ENCODE results near the gene OLFM2.
"Not testable (repeated sequence)": the region's sequence is repeated elsewhere in the genome, so short reads cannot be mapped to it uniquely, and the experiment has no call there.

The OLFM2 gene

DNA sequence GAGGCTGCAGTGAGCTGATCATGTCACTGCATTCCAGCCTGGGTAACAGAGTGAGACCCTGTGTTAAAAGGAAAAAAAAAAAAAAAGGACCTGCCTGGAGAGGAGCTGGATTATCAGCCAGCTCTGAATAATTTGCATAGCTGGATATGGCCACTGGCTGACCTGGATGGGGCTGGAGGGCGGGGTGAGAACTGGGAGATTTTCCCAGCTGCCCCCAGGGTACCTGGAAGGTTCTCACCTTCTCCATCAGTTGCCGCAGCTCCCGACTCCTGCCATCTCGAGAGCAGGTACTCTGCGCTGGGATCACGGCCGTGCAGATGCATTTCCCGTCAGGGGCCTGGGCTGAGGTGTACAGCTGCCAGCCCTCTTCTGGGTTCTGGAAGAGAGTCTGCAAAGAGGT, 75.9 kb downstream of the OLFM2 start:
- no peak for DNase-seq

DNA sequence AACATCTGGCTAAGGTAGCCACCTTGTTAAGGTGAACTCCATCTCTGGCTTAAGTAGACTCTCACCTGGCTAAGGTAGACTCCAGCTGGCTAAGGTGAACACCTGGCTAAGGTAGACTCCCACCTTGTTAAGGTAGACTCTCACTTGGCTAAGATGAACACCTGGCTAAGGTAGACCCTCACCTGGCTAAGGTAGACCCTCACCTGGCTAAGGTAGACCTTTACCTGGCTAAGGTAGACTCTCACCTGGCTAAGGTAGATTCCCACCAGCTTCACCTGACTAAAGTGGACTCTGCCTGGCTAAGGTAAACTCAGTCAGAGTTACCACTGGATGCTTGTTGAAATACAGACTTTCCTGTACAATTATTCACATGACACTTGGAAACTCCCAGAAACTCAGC, 77.5 kb downstream of the OLFM2 start:
- no peak for DNase-seq

DNA sequence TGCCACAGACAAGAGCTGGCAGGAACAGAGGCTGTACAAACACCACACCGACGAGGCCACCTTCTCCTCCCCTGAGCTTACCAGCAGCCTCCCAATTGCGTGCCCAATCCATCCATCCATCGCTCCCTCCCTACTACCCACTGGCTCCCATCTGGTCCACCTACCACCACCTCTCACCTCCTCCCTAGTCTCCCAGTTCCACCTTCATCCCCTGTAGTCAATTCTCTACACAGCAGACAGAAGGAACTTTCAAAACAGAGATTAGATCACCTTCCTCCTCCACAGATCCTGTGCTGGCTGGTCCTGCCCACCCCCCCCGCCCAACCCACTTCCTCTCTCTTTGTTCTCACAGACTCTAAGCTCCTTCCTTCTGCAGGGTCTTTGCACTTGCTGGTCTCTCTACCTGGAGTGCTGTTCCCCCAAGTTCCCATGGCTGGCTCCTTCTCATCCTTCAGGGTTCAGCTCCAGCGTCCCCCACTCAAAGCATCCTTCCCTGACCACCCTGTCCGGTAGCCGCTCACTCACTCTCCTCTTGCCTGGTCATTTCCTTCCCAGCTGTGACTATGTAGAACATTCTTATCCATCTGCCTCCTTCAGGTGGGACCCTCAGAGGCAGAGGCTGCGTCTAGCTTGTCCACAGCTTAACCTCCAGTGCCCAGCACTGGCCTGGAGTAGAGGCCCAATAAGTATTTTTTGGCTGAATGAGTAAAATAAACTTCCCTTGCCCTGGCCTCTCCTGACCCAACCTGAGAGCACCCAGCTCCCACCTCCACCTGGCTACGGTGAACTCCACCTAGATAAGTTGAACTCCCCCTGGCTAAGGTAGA, 78.2 kb downstream of the OLFM2 start:
- DNase-seq = no peak

DNA sequence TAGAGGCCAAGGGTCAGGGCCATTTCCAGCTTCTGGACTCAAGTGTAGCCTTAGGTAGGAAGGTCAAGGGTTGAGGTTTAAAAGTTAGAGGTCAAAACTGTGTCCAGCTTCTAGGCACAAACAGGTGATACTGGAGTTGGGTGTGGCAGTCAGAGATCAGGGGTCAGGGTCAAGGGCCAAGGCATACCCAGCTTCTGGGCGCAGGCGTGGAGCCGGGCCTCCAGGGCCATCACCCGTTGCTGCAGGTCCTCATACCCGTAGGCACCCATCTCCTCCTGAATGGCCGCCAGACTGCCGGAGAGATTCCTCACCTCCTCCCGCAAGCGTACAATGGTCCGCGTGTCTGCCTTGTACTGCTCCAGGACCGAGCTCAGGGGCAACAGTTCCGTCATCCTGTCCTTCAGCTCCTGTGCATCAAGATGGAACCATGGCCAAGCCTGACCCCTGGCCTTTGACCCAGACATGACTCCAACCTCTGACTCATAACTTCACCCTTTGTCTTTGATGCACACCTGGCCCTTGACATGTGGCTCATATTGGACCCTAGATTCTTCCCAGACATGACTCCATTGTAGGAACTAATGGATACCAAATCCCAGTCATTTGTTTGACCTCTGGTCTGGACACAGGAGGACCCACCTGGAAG, 79.1 kb downstream of the OLFM2 start:
- DNase-seq = no peak

DNA sequence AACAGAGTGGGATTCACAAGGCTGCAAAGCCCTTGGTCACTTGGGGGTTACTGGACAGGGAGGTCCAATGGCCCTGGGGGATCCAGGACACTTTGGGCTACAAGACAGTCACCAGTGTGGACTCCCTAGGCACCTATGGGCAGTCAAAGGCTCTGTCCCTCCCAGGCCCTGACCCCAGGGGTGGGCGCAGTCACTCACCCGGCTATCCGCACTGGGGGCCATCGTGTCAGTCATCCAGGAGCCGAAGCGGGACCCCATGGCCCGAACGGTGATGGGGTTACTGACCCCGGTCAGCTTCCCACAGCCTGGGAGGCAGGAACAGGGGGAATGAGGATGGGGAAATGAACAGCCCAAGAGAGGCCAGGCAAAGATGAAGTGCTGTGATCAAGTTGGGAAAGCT, 79.7 kb downstream of the OLFM2 start:
- DNase-seq = no peak

DNA sequence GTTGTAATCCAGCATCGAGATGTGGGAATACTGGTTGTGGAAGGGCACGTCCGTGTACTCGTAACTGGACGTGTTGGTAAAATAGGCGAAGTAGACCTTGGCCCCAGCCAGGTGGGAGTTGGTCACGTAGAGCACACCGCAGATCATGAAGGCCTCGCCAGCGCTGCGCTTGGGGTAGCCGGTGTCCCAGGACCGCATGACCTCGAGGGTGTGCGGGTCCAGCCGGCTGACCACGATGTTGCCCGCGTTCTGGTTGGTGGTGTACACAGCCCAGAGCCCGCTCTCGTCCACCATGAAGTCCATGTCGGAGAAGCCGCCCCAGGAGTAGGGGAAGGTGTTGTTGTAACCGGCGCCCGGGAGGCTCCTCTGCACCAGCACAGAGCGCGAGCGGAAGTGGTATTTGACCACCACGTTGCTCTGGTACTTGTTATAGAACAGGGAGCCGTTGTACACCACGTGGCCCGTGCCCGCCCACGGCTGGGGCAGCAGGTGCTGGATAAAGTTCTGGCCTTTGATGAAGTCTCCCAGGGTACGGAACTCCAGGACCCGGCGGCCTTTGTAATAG, 82.0 kb downstream of the OLFM2 start:
- DNase-seq = no peak

DNA sequence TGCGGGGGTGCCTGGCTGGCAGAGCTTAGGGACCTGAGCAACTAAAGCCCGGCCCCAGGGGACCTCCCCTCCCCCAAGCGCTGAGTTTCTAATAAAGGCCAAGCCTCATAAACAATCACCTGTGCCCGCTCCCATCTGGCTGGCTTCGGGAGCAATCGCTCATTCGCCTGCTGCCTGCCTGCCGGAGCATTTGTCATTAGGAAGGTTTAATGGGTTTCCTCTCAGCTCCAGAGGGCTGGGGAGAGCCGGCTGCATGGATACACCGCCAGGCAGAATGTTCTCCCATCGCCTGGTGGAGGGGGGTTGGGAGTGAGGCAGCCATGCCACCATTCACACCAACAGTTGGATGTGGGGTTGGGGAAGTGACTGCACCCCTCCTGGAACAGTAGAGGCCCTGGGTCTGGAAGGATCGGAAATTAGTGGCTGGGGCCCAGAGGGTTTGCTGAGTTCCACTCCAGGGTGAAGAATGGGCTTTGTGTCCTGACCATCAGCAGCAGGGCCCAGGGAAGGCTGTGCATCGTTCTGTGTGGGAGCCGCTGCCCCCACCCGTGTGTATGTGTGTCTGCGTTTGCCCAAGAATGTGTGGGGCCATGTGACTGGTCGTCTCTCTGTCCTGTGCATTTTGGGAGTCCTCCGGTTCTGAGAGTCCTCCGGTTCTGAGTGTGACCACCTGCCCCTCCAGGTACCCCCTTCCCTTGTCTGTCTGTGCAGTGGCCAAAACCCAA, 85.9 kb downstream of the OLFM2 start:
- DNase-seq = peak; percentile 56

DNA sequence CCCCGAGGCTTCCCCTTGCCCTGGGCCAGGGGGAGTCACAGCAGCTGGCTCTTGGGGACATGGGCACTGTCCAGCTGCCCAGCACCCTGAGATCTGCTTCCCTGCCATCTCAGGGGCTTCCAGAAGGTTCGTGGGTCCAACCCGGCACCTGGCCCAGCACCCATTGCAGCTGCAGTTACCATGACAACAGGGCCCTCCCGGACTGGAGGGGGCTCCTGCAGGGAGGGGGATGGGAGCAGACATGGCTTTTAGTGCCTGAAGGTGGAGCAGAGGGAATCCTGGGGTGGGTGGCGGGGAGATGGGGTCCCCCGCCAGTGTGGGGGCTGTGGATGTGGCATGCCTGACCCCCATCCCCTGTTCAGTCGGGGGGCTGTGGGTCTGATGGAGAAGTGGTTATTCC, 86.5 kb downstream of the OLFM2 start:
- DNase-seq = no peak

DNA sequence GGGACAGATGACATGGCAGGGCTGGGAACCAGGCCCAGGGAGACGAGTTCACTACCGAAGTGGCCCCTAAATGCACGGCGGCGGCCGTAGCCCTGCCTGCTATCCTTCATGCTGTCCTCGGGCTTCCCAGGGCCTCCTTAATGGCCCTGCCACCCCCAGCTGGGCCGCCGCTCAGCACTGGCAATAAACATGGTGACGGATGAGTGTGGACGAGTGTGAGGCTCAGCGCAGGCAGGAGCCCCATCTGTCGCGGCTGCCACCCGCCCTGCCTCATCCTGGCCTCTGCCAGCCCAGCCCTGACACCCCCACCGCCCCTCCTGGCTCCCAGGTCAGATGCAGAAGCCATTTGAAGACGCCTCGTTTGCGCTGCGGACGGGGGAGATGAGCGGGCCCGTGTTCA, 87.6 kb downstream of the OLFM2 start:
- DNase-seq = no peak

DNA sequence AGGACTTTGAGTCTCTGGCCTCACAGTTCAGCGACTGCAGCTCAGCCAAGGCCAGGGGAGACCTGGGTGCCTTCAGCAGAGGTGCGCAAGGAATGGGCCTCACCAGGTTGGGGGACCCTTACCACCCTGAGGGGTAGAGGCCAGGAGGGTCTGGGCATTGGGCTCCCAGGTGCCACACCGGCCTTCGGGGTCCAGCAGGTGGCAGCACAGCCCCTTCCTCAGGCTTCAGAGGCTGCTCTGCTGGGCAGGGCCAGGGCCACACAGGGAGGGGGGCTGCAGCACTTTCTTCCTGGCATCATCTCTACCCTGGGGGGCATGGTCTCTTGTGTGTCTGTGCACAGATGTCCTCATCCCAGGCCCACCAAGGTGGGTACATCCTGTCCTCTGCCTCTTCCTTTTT, 88.3 kb downstream of the OLFM2 start:
- DNase-seq = no peak

DNA sequence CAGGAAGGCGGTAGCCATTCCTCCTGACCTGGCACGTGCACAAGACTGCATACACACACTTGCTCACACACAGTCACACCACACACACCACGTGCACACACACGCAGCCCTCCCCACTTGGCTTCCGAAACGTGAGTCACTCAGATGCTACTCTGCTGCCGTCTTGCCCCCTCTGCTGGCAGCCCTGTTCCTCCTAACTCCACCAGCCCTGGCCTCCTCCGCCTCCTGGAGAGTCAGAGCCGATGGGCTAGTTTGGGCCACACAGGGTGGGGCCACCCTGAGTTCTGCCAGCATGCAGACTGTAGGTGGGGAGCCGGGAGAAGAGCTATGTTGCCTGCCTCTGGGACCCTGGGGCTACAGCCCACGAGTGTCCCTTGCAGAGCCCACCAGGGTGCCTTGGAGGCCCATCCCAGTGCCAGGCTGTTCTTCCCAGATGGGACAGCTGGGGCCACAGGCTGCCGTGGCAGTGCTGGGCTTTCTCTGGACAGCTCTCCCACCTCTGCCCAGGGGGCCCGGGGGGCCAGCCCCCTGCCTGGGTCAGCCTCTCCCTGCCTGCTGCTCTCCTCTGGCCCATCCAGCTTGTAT, 89.1 kb downstream of the OLFM2 start:
- DNase-seq = no peak

DNA sequence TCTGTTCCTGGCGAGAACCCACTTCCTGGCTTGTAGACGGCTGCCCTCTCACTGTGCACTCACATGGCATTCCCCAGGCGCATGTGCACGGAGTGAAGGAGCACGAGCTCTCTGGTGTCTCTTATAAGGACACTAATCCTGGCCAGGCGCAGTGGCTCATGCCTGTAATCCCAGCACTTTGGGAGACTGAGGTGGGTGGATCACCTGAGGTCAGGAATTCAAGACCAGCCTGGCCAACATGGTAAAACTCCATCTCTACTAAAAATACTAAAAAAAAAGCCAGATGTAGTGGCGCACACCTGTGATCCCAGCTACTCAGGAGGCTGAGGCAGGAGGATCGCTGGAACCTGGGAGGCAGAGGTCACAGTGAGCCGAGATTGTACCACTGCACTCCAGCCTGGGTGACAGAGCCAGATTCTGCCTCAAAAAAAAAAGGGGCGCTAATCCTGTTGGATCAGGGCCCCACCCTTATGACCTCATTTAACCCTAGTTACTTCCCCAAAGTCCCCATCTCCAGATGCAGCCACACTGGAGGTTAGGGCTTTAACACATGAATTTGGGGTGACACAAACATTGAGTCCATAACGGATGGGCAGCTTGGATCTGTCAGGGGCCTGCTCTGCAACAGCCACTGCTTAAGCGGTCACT, 92.6 kb downstream of the OLFM2 start:
- DNase-seq = not testable (repeated sequence)

DNA sequence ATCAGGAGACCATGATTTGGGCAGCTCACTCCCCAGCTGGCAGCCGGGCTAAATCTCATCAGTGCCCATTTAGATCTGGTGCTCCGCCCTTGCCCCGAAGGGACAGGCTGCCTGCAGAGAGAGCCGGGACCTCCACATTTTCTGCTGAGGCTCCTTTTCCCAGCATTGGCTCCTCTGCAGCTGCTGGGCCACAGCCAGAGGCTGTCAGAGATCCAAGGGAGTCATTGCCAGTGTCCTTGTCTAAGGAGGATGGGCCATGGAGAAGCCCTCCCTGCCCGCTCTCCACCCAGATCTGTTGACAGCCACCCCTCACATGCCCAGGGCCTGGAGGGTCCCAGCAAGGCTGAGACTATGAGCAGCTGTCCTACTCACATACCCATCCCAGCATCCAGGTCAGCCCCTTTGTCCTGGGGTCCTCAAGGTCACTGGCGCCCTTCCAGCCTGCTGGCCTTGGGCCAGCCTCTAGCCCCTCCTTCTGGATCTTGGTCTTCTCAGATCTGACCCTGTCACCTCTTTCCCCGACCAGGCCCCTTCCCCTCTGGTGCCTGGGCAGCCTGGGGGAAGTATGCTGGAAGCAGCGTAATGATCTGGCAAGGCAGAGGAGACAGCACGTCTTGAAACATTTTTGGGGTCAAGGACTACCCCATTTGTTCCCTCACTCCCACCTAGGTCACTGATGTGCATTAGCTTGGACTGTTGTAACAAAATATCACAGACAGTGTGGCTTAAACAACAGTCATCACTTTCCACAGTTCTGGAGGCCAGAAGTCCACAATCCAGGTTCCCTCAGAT, 93.3 kb downstream of the OLFM2 start:
- no peak for DNase-seq

DNA sequence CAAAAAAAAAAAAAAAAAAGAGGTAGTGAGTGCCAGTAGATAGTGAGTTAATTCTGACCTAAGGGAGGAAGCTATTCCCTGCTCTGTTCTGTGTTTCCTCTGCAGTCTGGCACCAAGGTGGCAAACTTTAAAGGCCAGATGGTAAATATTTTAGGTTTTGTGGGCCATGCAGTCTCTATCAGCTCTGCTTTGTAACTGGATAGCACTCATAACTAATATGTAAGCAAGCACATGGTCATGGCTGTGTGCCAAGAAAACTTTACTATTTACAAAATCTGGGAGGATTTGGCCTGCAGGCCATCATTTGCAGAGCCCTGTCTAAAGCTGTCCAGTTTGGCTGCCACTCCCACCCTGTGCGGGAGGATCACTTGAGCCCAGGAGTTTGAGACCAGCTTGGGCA, 96.9 kb downstream of the OLFM2 start:
- DNase-seq = no peak

DNA sequence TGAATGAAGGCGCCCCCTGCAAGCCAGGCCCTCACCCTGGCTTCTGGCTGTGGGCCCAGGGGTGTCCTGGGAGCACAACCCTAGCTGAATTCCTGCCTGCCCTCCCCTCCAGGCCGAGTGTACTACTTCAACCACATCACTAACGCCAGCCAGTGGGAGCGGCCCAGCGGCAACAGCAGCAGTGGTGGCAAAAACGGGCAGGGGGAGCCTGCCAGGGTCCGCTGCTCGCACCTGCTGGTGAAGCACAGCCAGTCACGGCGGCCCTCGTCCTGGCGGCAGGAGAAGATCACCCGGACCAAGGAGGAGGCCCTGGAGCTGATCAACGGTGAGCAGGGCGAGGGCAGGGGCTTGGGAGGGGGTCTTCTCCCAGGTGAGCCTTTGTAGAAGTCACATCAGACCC, 98.0 kb downstream of the OLFM2 start:
- no peak for DNase-seq

DNA sequence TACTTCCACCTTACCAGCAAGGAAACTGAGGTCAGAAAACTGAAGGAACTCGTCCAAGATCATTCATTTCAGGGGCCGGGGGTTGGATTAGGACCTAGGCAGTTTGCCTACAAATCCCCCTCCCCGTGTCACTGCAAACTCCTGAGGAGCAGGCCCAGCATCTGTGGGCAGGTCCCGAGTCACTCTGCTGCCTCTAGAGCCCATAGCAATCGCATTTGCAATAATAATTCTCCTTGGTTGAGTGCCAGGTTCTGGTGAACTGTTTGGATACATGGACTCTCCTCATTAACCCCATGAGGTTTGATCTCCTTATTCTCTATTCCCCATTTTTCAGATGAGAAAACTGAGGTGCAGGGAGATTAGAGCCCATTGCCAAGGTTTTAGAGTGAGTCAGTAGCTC, 100.3 kb downstream of the OLFM2 start:
- no peak for DNase-seq

DNA sequence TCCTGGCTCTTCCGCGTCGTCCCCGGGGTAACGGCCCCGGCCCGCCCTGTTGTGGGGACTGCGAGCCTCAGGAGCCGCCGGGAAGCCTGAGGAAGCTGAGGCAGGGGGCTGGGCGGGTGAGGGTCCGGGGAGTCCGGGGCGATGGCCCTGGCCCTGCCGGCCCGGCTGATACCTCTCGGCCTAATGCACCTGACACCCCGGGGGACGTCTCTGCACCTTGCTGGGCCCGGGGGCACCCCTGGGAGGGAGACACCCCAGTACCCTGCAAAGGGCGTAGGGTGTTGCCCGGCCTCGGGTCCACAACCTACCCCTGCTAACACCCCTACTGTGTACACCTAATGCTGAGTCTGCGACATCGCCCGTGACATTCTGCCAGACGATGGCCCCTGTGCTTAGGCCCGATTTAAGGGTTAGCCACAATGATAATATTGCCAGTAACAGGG, 100.8 kb downstream of the OLFM2 start:
- DNase-seq = no peak

DNA sequence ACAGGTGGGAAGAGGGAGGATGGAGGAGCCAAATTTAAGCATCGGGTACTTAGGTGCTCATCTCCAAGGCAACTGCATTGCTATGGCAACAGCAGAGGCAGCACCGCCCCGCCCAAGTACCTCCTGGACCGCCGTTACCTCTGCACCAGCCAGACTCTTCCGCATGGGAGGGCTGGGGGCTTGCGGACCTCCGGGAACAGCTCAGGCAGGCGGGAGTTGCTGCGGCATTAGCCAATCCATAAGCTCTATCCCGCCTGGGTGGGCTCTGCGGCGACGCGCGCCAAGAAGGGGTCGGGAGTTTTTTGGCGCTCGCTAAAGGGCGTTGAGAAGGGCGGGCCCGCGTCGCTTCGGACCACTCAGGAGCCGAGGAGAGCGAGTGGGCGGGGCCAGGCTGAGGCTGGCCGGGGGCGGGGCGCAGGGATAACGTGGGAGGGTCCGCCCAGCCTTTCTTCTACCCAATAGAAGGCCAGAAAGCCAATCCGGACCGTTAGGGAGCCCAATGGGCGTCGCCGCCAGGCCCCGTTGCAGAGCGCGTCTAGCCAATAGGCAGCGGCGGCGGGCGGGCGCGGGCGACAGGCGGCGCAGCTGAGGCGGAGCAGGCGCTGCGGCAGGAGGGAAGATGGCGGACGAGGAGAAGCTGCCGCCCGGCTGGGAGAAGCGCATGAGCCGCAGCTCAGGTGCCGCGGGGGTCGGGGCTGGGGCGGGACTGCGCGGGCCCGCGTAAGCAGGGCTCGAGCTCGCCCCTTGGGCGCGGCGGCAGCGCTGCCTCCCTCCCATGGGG, 101.4 kb downstream of the OLFM2 start, which contains the start of gene PIN1:
Gene PIN1, plus strand, starts transcription at position 593 of the 781 bp plus-strand sequence. Its CDS starts 27 bp downstream, at position 620.
- peak; percentile 98 for DNase-seq

DNA sequence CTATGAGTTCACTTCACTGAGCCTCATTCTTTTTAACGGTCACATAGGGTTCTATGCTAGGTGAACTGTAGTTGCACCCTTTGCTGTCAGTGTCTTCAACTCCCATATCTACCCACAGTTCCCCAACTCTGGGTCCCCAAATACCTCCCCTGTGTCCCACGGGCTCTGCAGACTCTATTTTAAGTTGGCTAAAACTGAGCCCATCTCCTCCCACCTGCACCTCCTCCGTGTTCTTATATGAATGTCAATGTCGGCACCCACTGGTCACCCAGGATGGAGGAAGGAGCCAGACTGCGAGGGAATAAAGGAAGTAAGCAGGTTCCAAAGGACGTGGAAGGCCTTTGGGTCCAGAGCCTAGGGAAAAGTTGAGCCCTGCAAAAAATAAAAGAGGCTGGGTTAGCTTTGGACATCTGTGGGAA, 102.0 kb downstream of the OLFM2 start:
- no peak for DNase-seq

DNA sequence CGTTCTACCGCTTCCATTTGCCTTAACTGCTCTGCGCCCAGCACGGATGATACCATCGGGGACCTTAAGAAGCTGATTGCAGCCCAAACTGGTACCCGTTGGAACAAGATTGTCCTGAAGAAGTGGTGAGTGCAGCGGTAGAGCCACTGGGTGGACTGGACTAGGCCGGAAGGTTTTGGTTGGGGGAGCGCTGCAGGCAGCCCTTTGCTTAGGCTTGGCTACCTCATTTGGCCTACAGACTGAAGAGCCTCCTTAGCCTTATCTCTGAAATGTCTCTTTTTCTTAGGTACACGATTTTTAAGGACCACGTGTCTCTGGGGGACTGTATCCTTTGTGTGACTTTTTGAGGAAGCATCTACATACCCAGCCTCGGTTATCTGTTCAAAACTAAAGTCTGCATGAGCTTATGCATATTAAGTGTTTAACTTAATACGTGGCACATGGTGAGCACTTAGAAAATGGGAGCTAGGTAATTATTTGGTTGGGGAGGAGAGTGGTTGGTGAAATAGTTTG, 107.7 kb downstream of the OLFM2 start:
- DNase-seq = no peak
